ENCODE measurements around the gene GPR18.
"Not testable (repeated sequence)": the region's sequence is repeated elsewhere in the genome, so short reads cannot be mapped to it uniquely, and the experiment has no call there.

GPR18 gene

GRCh38 chr13:99265162-99265800 is 7.1 kb upstream of the GPR18 start:
- DNase-seq (peak in 1 of 2 donors; percentile 34), ATAC-seq (peak; percentile 73)
- H3K27ac Mint-ChIP-seq, result peak overlapping the region; percentile 35 to 59
- no peaks in the 10 kb centered on the region for H3K9me3 Mint-ChIP-seq
- no peaks in the 10 kb centered on the region for H3K27me3 Mint-ChIP-seq
- peak overlapping the region in 1 of 2 donors; percentile 27 for H3K4me3 Mint-ChIP-seq
- H3K4me1 Mint-ChIP-seq, result peaks cover 62% of the 10 kb centered on the region

DNA sequence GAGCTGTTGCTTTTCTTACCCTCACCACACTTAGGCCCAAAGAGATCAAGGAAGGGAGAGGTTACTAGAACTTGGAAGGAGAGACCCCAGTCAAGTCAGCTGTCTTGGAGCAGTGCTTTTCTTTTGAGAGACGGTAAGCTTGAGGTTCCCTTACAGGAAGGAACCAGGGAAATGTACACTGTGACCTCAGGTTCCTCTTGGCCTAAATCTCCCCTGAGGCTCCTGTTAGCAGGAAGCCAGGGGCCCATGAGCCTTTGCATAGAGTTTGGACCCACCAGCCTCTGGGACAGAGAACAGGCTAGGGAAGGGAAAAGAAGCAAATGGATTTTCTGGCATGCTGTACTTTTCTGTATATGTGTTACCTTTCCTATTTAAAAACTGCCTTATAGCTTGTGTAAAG is 5.9 kb upstream of the GPR18 start:
- Mint-ChIP-seq H3K9me3 (no peaks in the 10 kb centered on the region), H3K27me3 (no peaks in the 10 kb centered on the region), H3K27ac (peak overlapping the region in 1 of 2 donors; percentile 28), H3K4me1 (peaks cover 73% of the 10 kb centered on the region), H3K4me3 (no peak overlapping the region)
- no peak for DNase-seq
- peak; percentile 21 for ATAC-seq

GRCh38 chr13:99263126-99263785 is 5.1 kb upstream of the GPR18 start:
- no peak overlapping the region for H3K27ac Mint-ChIP-seq
- H3K27me3 Mint-ChIP-seq, result no peaks in the 10 kb centered on the region
- H3K4me3 Mint-ChIP-seq, result no peak overlapping the region
- H3K9me3 Mint-ChIP-seq, result no peaks in the 10 kb centered on the region
- DNase-seq (no peak), ATAC-seq (no peak)
- H3K4me1 Mint-ChIP-seq, result peaks cover 74% of the 10 kb centered on the region

- no peak overlapping the region for H3K4me3 Mint-ChIP-seq
- peaks cover 77% of the 10 kb centered on the region for H3K4me1 Mint-ChIP-seq
- no peak for DNase-seq
- H3K9me3 Mint-ChIP-seq, result no peaks in the 10 kb centered on the region
- peak overlapping the region; percentile 3 to 59 for H3K27ac Mint-ChIP-seq
- no peak for ATAC-seq
- H3K27me3 Mint-ChIP-seq, result no peaks in the 10 kb centered on the region
These were observed 2.9 kb upstream of the GPR18 start for GRCh38 chr13:99261059-99261458.

DNA sequence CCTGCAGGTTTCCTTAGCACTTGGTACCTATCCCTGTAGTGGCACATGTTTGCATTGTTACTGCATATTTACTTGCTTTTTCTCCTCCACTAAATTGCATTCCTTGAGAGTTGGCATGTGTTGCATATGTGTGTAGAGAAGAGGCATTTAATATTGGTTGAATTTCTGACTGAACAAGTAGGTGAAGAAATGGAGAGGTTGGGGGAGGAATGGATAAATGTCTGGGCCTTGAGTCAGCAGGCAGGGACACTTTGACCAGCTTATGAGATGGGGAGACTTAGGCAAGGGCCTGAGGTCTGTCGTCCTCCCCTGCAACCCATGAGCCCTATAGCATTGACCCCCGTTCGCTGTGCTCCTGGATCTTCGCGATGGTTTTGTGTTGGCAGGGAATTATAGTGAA is 2.0 kb upstream of the GPR18 start:
- peak overlapping the region; percentile 34 to 91 for H3K4me3 Mint-ChIP-seq
- H3K27me3 Mint-ChIP-seq, result no peaks in the 10 kb centered on the region
- no peak for DNase-seq
- H3K4me1 Mint-ChIP-seq, result peaks cover 73% of the 10 kb centered on the region
- no peak for ATAC-seq
- no peaks in the 10 kb centered on the region for H3K9me3 Mint-ChIP-seq
- peak overlapping the region in 1 of 2 donors; percentile 29 for H3K27ac Mint-ChIP-seq

- peak overlapping the region; percentile 93 to 95 for H3K27ac Mint-ChIP-seq
- H3K4me1 Mint-ChIP-seq, result peaks cover 70% of the 10 kb centered on the region
- no peaks in the 10 kb centered on the region for H3K27me3 Mint-ChIP-seq
- no peak for DNase-seq
- H3K9me3 Mint-ChIP-seq, result no peaks in the 10 kb centered on the region
- peak overlapping the region; percentile 91 to 93 for H3K4me3 Mint-ChIP-seq
- peak; percentile 53 for ATAC-seq
These were observed 767 bp upstream of the GPR18 start for GRCh38 chr13:99258946-99259345.

DNA sequence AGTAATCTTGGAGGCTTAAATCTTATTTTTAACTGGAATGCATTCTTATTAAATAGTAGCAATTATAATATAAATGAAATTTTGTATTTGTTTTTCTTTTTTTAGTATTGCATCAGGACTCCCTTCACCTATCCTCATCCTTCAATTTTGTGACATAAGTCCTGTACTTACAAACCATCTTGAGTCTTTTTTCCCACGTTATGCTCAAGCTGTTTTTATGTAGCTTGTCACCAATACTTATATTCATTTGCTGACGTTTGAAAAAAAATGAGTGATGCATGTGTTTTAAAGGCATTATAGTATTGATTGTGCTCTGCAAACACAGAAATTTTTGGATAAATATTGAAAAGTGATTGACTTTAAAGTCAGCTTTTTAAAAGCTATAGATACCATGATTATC is 888 bp downstream of the GPR18 start:
- Mint-ChIP-seq H3K4me3 (peak overlapping the region; percentile 77 to 88), H3K4me1 (peaks cover 64% of the 10 kb centered on the region), H3K27ac (peak overlapping the region; percentile 19 to 97), H3K9me3 (no peaks in the 10 kb centered on the region), H3K27me3 (no peaks in the 10 kb centered on the region)
- ATAC-seq (no peak), DNase-seq (no peak)

GRCh38 chr13:99256709-99257108 is 1.5 kb downstream of the GPR18 start:
- DNase-seq, result no peak
- peaks cover 64% of the 10 kb centered on the region for H3K4me1 Mint-ChIP-seq
- H3K9me3 Mint-ChIP-seq, result no peaks in the 10 kb centered on the region
- peak overlapping the region; percentile 77 to 88 for H3K4me3 Mint-ChIP-seq
- H3K27ac Mint-ChIP-seq, result peak overlapping the region; percentile 94 to 97
- peak; percentile 41 for ATAC-seq
- no peaks in the 10 kb centered on the region for H3K27me3 Mint-ChIP-seq

DNA sequence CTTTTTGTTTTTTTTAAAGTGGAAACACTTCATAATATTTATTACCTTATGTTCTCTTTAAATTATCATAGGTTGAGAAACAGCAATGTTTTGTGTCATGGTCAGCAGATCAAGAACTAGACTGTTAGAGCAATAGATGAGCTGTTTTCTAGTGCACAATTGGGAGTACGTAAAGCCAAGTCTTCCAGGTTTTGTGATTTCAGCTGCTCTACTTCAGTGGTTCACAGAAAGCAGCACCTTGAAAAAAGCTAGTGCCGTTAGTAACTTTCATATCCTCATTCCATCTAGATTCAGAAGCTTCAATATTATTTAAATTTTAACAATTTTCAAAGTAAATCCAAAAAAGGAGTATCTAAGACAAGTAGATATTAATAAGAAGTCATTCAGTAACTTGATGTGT is 1.9 kb downstream of the GPR18 start:
- no peak for ATAC-seq
- H3K9me3 Mint-ChIP-seq, result no peaks in the 10 kb centered on the region
- peaks cover 64% of the 10 kb centered on the region for H3K4me1 Mint-ChIP-seq
- no peak for DNase-seq
- no peaks in the 10 kb centered on the region for H3K27me3 Mint-ChIP-seq
- peak overlapping the region; percentile 94 to 97 for H3K27ac Mint-ChIP-seq
- H3K4me3 Mint-ChIP-seq, result peak overlapping the region; percentile 77 to 88

GRCh38 chr13:99255271-99255670 is 2.9 kb downstream of the GPR18 start:
- ATAC-seq (no peak), DNase-seq (no peak)
- peak overlapping the region; percentile 80 to 87 for H3K27ac Mint-ChIP-seq
- H3K4me1 Mint-ChIP-seq, result peaks cover 64% of the 10 kb centered on the region
- no peaks in the 10 kb centered on the region for H3K9me3 Mint-ChIP-seq
- H3K27me3 Mint-ChIP-seq, result no peaks in the 10 kb centered on the region
- H3K4me3 Mint-ChIP-seq, result peak overlapping the region; percentile 77 to 88

DNA sequence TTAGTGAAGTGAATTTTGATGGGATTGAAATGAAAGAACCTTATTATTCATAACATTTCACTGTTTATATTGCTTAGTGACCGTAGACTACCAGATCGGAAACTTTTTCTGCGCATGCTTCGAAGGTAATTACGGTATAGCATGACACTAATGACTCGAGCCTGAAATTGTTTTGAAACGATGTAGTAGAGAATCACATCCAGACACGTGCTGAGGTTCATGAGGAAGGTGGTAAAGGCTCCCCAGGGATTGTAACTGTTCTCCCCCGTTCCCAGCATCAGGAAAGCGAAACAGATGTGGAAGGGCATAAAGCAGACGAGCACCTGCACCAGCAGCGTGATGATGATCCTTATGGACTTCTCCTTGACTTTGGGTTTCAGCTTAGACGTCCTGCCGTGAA is 3.3 kb downstream of the GPR18 start:
- no peaks in the 10 kb centered on the region for H3K9me3 Mint-ChIP-seq
- peak overlapping the region; percentile 80 to 87 for H3K27ac Mint-ChIP-seq
- no peaks in the 10 kb centered on the region for H3K27me3 Mint-ChIP-seq
- no peak for DNase-seq
- H3K4me1 Mint-ChIP-seq, result peaks cover 64% of the 10 kb centered on the region
- H3K4me3 Mint-ChIP-seq, result peak overlapping the region; percentile 77 to 88
- no peak for ATAC-seq

GRCh38 chr13:99251921-99252320 is 6.3 kb downstream of the GPR18 start:
- Mint-ChIP-seq H3K4me1 (peaks cover 59% of the 10 kb centered on the region), H3K4me3 (peak overlapping the region in 1 of 2 donors; percentile 39), H3K27me3 (no peaks in the 10 kb centered on the region), H3K27ac (no peak overlapping the region), H3K9me3 (no peaks in the 10 kb centered on the region)
- DNase-seq (no peak), ATAC-seq (no peak)

DNA sequence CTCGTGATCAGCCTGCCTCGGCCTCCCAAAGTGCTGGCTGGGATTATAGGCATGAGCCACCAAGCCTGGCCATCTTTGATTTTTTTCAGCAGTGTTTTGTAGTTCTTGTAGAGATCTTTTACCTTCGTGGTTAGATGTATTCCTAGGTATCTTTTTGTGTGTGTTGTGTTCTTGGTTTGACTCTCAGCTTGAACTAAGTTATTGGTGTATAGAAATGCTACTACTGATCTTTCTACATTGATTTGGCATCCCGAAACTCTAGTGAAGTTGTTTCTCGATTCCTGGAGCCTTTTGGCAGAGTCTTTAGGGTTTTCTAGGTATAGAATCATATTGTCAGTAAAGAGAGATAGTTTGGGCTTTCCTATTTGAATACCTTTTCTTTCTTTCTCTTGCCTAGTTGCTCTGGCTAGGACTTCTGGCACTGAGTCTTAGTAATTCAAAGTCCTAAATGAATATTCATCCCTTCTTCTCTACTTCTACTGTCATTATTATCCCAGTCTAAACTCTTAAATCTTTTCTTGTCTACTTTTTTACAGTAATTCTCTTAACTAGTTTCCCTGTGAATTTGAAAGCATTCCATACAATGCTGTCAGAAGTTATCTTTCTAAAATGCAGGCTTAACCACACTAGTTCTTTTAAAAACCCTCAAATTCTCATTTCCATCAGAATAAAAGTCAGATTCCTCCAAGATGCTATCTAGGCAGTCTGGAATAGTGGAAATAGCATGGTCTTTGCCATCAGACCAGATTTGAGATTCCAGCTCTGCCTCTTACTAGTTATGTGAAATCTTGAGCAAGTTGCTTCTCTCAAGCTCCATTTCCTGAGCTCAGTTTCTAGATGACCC is 7.0 kb downstream of the GPR18 start:
- Mint-ChIP-seq H3K4me1 (peaks cover 59% of the 10 kb centered on the region), H3K4me3 (peak overlapping the region in 1 of 2 donors; percentile 30), H3K9me3 (no peaks in the 10 kb centered on the region), H3K27ac (peak overlapping the region in 1 of 2 donors; percentile 87), H3K27me3 (no peaks in the 10 kb centered on the region)
- ATAC-seq (peak; percentile 46), DNase-seq (no peak)

DNA sequence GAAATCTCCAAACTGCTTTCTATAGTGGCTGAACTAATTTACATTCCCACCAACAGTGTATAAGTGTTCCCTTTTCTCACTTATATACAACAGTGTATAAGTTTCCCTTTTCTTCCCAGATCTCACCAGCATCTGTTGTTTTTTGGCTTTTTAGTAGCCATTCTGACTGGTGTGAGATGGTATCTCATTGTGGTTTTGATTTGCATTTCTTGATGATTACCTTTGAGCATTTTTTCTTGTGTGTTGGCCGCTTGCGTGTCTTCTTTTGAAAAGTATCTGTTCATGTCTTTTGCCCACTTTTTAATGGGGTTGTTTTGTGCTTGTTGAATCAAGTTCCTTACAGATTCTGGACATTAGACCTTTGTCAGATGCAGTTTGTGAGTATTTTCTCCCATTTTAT is 8.6 kb downstream of the GPR18 start:
- not testable (repeated sequence) for H3K4me3 Mint-ChIP-seq, H3K27me3 Mint-ChIP-seq, ATAC-seq, H3K27ac Mint-ChIP-seq, DNase-seq, H3K9me3 Mint-ChIP-seq
- peaks cover 49% of the 10 kb centered on the region for H3K4me1 Mint-ChIP-seq

GRCh38 chr13:99249178-99249577 is 9.0 kb downstream of the GPR18 start:
- DNase-seq, H3K4me3 Mint-ChIP-seq, H3K27ac Mint-ChIP-seq, H3K27me3 Mint-ChIP-seq, ATAC-seq, H3K9me3 Mint-ChIP-seq: not testable (repeated sequence)
- peaks cover 47% of the 10 kb centered on the region for H3K4me1 Mint-ChIP-seq

DNA sequence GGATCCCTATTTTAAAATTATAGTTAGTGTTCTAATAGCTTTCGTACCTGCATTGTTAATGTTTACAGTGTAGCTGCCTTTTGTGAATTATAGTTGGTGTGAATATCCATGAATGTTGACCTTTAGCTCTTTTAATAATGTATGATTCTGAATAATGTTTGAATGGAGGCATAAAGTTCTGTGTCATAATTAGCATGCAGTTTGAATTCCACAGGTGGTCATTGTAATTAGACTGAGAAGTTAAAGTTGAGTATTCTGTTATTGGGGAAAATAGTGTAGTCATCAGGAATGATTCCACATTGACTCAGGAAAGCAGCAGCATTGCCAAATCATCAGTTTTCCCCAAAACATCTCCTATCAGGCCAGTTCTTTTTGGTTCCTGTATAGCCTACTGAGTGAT is 12.1 kb downstream of the GPR18 start:
- H3K27ac Mint-ChIP-seq, result no peak overlapping the region
- DNase-seq, result no peak
- H3K27me3 Mint-ChIP-seq, result no peaks in the 10 kb centered on the region
- H3K4me3 Mint-ChIP-seq, result no peak overlapping the region
- ATAC-seq, result no peak
- peaks cover 31% of the 10 kb centered on the region for H3K4me1 Mint-ChIP-seq
- H3K9me3 Mint-ChIP-seq, result no peaks in the 10 kb centered on the region
